Fibroblast of the conjunctiva (primary cell): Measurements from ENCODE around the gene TEKT1.
A peak's percentile ranks its signal among the peaks of the same experiment; 100 is the strongest.
"Not testable (repeated sequence)": the region's sequence is repeated elsewhere in the genome, so short reads cannot be mapped to it uniquely, and the experiment has no call there.

Experiments
- DNase-seq: peaks from one replicate; pipeline ENCODE4 v3.0.0-alpha.2; 2010; ENCODE audit warnings: low read depth

The TEKT1 gene

DNA sequence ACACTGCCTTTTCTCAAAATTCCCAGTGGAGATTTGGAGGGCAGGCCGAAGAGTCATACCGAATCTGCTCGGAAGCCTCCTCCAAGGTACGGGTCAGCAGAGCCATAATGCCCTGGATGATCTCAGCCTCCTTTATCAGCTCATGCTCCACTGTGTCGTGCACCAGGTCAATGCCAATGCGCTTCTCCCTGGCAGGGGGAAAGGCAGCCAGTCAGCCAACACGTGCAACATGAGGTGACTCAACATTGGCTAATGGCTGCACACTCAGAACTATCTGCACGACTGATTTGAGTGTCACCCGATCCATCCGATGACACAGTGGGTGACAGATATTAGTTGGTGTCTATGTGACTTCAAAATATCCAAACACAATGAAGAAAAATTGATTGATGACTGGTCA, 15.8 kb downstream of the TEKT1 start:
- no peak for DNase-seq

DNA sequence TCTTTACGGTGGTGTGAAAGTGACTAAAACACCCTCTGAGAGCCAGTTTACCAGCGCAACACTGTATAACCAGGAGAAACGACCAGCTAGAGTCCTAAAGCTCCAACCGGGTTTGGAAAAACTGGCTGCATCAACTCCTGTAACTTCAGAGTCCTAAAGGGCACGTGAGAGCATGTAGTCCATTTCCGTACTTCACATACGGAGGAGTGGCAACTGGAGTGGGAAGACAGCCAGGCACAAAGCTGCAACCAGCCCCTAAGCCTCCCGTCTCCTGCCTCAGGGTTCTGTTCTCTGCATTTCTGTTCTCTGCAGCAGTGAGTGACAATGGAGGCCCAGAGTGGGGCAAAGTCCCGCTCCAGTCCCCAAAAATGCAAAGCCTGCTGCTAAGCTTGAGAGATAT, 19.2 kb downstream of the TEKT1 start:
- DNase-seq, result no peak

DNA sequence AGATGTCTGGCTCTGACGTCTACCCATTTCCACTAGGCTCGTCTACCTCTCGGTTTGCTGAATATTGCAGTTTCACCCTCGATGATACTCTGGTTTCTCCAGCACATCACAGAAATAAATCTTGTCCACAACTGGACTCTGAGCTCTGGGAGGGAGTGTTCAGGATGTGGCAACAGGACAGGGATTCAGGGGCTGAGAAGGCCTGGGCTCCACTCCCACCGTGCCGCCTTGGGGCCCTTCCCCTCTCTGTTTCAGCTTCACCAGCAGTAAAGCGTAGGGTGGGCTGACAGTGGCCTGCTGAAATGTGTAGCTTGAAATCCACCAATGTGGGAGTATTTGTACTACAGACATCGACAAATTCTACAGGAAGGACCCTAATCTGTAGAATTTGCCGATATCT, 20.0 kb downstream of the TEKT1 start:
- no peak for DNase-seq

DNA sequence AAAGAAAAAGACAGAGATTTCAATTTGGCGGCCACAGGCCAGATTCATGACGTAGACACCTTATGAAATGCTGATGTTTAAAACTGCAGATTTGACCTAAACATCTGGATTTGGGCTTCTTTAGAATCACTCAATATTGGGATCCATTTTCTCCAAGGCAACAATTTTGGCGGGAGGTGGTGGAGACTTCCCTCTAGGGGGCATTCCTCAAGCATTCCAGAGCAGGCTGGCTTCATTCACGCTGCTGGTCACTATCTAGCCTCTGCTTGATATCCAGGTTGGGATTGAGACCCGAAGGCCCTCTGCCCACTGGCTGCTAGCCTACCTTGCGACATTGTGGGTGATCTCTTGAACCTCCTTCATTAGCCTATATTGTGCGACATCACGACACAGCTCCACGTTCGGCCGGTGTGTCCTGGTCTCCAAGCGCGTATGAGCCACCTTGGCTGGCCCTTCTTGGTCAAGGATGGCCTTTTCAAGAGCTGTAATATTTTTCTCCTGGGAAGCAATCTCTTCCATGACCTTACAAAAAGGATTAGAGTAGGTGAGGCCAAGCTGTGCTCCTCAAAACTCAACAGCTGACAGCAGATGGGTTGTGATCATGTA, 31.0 kb downstream of the TEKT1 start:
- no peak for DNase-seq

GRCh38 chr17:6799738-6800137, 31.8 kb downstream of the TEKT1 start:
- DNase-seq, result no peak

GRCh38 chr17:6797718-6798351, 33.7 kb downstream of the TEKT1 start:
- peak; percentile 31 for DNase-seq

DNA sequence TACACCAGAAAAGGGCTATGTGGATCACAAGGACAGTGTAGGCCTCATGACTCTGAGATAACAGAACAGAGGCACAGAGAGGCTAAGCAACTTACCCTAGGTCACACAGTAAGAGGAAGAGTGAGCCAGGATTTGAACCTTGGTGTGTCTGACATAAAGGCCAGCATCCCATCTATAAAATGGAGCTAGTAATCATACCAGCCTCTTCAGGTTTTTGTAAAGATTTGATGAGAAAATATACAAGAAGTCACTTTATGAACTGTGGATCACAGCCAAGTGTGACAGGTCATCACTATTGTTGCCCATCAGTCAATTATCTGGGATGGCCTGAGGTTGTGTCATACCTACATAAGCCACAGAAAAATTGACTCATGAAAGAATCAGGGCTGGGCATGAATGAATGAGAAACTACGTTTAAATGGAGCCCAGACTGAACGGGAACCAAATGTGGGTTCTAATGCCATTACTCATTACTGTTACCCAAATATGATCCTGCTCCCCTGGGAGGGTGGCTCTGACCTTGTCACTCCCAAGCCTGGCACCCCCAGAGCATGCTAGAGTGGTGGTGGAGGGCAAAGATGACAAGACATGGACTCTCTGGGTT, 34.5 kb downstream of the TEKT1 start:
- no peak for DNase-seq

DNA sequence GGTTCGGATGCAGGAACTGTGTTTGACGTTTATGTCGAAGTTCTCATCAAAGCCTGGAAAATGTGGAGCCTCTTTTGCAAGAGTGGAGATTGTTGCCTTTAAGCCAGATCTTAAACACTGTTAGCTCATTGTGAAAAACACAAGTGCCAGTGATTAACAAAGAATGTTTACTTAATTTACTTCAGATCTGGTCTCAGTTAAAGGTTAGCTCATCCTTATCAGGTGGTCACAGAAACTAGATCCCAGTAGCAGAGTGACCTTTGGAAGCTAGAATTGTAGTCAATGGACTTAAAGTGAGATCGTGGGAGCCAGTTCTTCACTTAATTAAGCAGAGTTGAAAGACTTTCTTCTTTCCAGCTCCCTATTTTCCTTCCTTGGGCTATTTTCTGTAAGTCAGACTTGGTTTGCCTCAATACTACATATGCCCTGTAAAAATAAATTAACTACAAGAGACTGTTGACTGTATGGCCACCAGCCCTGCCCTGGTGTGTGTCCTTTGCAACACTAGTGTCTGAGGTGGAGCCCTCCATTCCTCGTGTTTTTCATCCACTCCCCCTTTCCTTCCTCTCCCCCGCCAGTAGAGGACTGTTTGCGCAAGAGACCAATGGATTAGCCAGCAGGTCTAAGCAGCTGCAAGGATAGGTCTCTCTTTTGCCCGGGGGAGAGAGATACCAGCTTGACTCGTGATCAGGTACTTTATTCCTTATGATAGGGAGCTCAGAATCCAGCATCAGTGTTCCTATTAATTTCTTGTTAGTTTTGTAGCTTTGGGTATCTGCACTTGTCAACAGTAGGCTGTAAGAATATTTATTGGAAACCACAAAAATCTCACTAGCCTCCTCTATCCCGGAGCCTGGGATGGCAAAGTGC, 35.3 kb downstream of the TEKT1 start:
- no peak for DNase-seq

GRCh38 chr17:6793748-6794493, 37.6 kb downstream of the TEKT1 start:
- no peak for DNase-seq

DNA sequence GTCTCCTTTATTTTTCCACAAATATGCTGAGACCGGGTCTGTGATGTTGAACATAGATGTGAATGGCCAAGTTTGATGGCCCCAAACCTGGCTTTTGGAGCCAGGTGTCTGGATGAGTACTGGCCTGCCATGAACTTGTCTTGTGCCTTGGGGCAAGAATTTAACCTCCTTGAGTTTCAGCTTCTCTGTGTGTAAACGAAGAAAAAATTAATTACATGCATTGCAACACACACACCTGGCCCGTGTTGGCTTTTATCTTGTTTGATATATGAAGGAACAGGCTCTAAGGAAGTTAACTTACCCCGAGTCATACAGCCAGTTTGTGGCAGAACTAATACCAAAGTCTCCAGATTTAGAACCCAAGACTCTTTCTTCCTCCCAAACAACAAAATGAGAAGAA, 42.4 kb downstream of the TEKT1 start:
- DNase-seq, result no peak

DNA sequence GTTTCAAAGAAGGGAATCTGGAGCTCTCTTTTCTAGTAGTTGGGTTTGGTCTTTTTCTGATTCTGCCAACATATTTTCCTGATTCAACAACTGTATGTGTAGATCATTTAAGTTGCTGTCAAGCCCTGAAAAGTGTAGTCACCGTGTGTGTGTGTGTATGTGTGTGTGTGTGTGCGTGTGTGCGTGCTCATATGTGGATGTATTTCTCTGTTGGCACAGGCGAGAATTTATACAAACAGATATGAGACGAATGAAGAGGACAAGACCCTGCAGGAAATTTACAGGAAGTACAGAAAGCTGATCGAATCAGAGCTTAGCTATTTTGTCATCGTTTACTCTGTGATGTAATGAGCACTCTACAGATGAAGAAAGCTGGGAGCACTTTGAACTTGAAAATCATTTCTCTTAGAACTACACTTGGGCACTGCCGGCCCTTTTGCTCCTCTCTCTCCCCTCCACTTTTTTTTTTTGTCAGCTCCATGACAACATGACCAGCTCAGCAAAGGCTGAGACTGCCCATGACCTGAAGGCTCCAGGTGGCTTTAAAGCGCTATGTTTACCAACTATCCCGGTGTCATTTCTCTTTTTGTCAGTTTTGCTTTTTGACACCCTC, 44.3 kb downstream of the TEKT1 start:
- DNase-seq, result no peak

DNA sequence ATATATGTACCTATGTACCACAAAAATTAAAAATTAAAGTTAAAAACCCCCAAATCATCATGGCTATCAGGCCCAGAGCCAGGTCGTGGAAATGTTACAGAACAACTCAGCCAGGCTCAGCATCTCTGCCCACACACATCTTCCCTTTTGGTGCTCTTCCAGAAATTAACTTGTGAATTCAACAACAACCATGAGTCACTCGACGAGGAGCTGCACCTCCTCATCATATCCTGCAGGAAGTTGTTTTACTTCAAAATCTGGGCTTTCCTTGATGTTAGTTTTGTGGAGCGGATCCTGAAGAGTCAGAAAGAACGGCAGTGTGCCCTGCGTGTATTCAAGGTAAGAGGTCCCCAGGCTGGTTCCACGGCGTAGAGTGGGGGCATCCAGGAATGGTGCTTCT, 44.9 kb downstream of the TEKT1 start:
- peak; percentile 29 for DNase-seq

DNA sequence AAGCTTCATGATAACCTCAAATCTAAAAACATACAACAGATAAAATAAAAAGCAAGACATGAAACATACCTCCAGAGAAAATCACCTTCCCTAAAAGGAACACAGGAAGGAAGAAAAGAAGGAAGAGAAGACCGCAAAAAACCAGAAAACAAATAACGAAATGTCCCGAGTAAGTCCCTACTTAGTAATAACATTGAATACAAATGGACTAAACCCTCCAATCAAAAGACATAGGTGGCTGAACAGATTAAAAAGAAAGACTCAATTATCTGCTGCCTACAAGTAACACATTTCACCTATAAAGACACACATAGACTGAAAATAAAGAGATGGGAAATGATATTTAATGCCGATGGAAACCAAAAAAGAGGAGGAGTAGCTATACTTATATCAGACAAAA, 49.3 kb downstream of the TEKT1 start:
- DNase-seq, result no peak

DNA sequence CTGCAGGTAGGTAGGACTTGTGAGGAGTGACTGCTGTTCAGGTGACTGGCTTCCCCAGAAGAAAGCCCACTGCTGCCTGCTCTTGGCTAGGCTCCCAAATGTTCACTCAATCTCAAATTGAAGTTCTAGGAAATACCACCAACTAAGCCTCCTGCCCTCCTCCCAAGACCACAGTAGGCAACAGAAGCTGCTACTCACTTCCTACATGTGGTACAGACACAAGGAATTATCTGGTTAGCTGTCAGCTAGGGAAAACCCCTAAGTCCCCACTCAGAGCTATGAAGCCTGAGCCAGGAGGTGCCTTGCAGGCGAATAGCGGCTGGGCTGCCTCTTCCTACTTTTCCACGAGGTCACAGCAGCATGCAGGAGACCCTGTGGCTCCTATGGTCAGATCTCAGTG, 50.6 kb downstream of the TEKT1 start:
- no peak for DNase-seq

GRCh38 chr17:6780001-6780400, 51.5 kb downstream of the TEKT1 start:
- no peak for DNase-seq

GRCh38 chr17:6779411-6779810, 52.1 kb downstream of the TEKT1 start:
- no peak for DNase-seq

- DNase-seq, result no peak
These were observed 55.6 kb downstream of the TEKT1 start, which contains the start of gene FBXO39 for GRCh38 chr17:6775871-6776405. Gene FBXO39, plus strand, starts transcription at chr17:6776215. Its CDS starts 3,654 bp downstream, at chr17:6779869.

DNA sequence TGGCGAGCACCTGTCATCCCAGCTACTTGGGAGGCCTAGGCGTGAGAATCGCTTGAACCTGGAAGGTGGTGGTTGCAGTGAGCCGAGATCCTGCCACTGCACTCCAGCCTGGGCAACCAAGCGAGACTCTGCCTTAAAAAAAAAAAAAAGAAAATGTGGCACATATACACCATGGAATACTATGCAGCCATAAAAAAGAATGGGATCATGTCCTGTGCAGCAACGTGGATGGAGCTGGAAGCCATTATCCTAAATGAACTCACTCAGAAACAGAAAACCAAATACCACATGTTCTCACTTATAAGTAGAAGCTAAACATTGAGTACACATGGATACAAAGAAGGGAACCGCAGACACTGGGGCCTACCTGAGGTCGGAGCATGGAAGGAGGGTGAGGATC, 56.6 kb downstream of the TEKT1 start:
- not testable (repeated sequence) for DNase-seq

- DNase-seq, result no peak
These were observed 59.5 kb downstream of the TEKT1 start for GRCh38 chr17:6772016-6772415.

DNA sequence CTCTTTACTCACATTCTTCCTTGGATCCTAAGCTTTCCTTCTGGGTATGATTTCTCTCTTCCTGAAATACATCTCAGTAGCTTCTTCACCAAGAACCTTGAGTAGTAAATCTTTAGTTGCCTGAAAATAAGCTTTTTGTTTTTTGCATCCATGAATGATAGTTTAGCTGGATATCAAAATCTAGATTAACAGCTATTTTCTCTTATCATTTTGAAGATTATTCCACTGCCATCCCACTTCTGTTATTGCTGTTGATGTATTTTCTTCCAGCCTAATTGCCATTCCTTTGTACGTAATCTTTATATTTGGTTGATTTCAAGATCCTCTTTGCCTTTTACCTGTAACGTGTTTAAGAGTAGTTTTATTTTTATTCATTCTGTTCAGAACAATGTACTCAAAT, 63.1 kb downstream of the TEKT1 start:
- DNase-seq, result no peak

- DNase-seq, result no peak
These were observed 69.8 kb downstream of the TEKT1 start for GRCh38 chr17:6761779-6762178.
